ENCODE data around the gene ARHGAP26.
"Not testable (repeated sequence)": the region's sequence is repeated elsewhere in the genome, so short reads cannot be mapped to it uniquely, and the experiment has no call there.

The ARHGAP26 gene

GRCh38 chr5:142961440-142962173 lies 191.4 kb downstream of the ARHGAP26 start:
- Mint-ChIP-seq H3K36me3 (peaks cover 2% of the 10 kb centered on the region), H3K27me3 (no peaks in the 10 kb centered on the region), H3K4me1 (peaks cover 13% of the 10 kb centered on the region), H3K9me3 (no peaks in the 10 kb centered on the region), H3K4me3 (no peak overlapping the region), H3K27ac (no peak overlapping the region)
- no peak for DNase-seq
- CTCF ChIA-PET, result no interaction called here

GRCh38 chr5:142962174-142962533 lies 192.0 kb downstream of the ARHGAP26 start:
- H3K9me3 Mint-ChIP-seq, result no peaks in the 10 kb centered on the region
- no peak overlapping the region for H3K4me3 Mint-ChIP-seq
- H3K27ac Mint-ChIP-seq, result no peak overlapping the region
- H3K27me3 Mint-ChIP-seq, result no peaks in the 10 kb centered on the region
- DNase-seq, result no peak
- CTCF ChIA-PET, result no interaction called here
- peaks cover 2% of the 10 kb centered on the region for H3K36me3 Mint-ChIP-seq
- H3K4me1 Mint-ChIP-seq, result peaks cover 13% of the 10 kb centered on the region

- not testable (repeated sequence) for H3K4me1 Mint-ChIP-seq, H3K4me3 Mint-ChIP-seq, H3K9me3 Mint-ChIP-seq, H3K36me3 Mint-ChIP-seq, H3K27me3 Mint-ChIP-seq, H3K27ac Mint-ChIP-seq
- DNase-seq, result peak; percentile 26
- CTCF ChIA-PET, result interaction anchor here (0.7 to 2.7 kb wide), 7 partner anchors 9 to 852 kb away, joined by 3 to 9 read pairs (median 5); no protein-coding TSS in a partner anchor
Observed at GRCh38 chr5:142965258-142966120, 195.3 kb downstream of the ARHGAP26 start.

- no peaks in the 10 kb centered on the region for H3K27me3 Mint-ChIP-seq
- no peak for DNase-seq
- H3K36me3 Mint-ChIP-seq, result peaks cover 2% of the 10 kb centered on the region
- H3K27ac Mint-ChIP-seq, result no peak overlapping the region
- peaks cover 7% of the 10 kb centered on the region for H3K4me1 Mint-ChIP-seq
- H3K9me3 Mint-ChIP-seq, result no peaks in the 10 kb centered on the region
- CTCF ChIA-PET, result interaction anchor here (0.7 to 2.7 kb wide), 7 partner anchors 9 to 852 kb away, joined by 3 to 9 read pairs (median 5); no protein-coding TSS in a partner anchor
- H3K4me3 Mint-ChIP-seq, result no peak overlapping the region
Observed at GRCh38 chr5:142966121-142966420, 195.9 kb downstream of the ARHGAP26 start.

- Mint-ChIP-seq H3K27ac (no peak overlapping the region), H3K27me3 (no peaks in the 10 kb centered on the region), H3K4me3 (no peak overlapping the region), H3K4me1 (peaks cover 15% of the 10 kb centered on the region), H3K36me3 (no peaks in the 10 kb centered on the region), H3K9me3 (no peaks in the 10 kb centered on the region)
- DNase-seq, result no peak
- CTCF ChIA-PET, result interaction anchor here (1.1 kb wide), 1 partner anchor 40 kb away, joined by 5 read pairs; no protein-coding TSS in a partner anchor
Observed at GRCh38 chr5:142969186-142969585, 199.0 kb downstream of the ARHGAP26 start.

GRCh38 chr5:142969624-142970439 lies 199.7 kb downstream of the ARHGAP26 start:
- DNase-seq, result no peak
- CTCF ChIA-PET, result interaction anchor here (1.1 kb wide), 1 partner anchor 39 kb away, joined by 5 read pairs; no protein-coding TSS in a partner anchor
- Mint-ChIP-seq H3K4me3 (no peak overlapping the region), H3K27ac (no peak overlapping the region), H3K27me3 (no peaks in the 10 kb centered on the region), H3K9me3 (no peaks in the 10 kb centered on the region), H3K4me1 (peaks cover 15% of the 10 kb centered on the region), H3K36me3 (no peaks in the 10 kb centered on the region)

GRCh38 chr5:142970440-142971030 lies 200.4 kb downstream of the ARHGAP26 start:
- no peaks in the 10 kb centered on the region for H3K36me3 Mint-ChIP-seq
- CTCF ChIA-PET, result no interaction called here
- H3K9me3 Mint-ChIP-seq, result no peaks in the 10 kb centered on the region
- H3K4me3 Mint-ChIP-seq, result no peak overlapping the region
- no peaks in the 10 kb centered on the region for H3K27me3 Mint-ChIP-seq
- H3K27ac Mint-ChIP-seq, result no peak overlapping the region
- no peak for DNase-seq
- peaks cover 15% of the 10 kb centered on the region for H3K4me1 Mint-ChIP-seq

- Mint-ChIP-seq H3K9me3 (no peaks in the 10 kb centered on the region), H3K27me3 (no peaks in the 10 kb centered on the region), H3K36me3 (no peaks in the 10 kb centered on the region), H3K27ac (no peak overlapping the region), H3K4me3 (no peak overlapping the region), H3K4me1 (peaks cover 17% of the 10 kb centered on the region)
- CTCF ChIA-PET, result no interaction called here
- DNase-seq, result no peak
Observed at GRCh38 chr5:142971303-142972013, 201.3 kb downstream of the ARHGAP26 start.

GRCh38 chr5:142972064-142972570 lies 201.9 kb downstream of the ARHGAP26 start:
- no peaks in the 10 kb centered on the region for H3K9me3 Mint-ChIP-seq
- CTCF ChIA-PET, result no interaction called here
- H3K4me1 Mint-ChIP-seq, result peaks cover 23% of the 10 kb centered on the region
- H3K27ac Mint-ChIP-seq, result no peak overlapping the region
- no peak overlapping the region for H3K4me3 Mint-ChIP-seq
- no peaks in the 10 kb centered on the region for H3K27me3 Mint-ChIP-seq
- DNase-seq, result no peak
- H3K36me3 Mint-ChIP-seq, result no peaks in the 10 kb centered on the region

GRCh38 chr5:142973932-142974331 lies 203.8 kb downstream of the ARHGAP26 start:
- Mint-ChIP-seq H3K4me3 (no peak overlapping the region), H3K27ac (no peak overlapping the region), H3K36me3 (no peaks in the 10 kb centered on the region), H3K9me3 (no peaks in the 10 kb centered on the region), H3K27me3 (no peaks in the 10 kb centered on the region), H3K4me1 (peaks cover 40% of the 10 kb centered on the region)
- CTCF ChIA-PET, result interaction anchor here (2.4 kb wide), 1 partner anchor 9 kb away, joined by 7 read pairs; no protein-coding TSS in a partner anchor
- no peak for DNase-seq

- H3K36me3 Mint-ChIP-seq, result no peaks in the 10 kb centered on the region
- H3K9me3 Mint-ChIP-seq, result no peaks in the 10 kb centered on the region
- peaks cover 45% of the 10 kb centered on the region for H3K4me1 Mint-ChIP-seq
- no peak overlapping the region for H3K27ac Mint-ChIP-seq
- no peaks in the 10 kb centered on the region for H3K27me3 Mint-ChIP-seq
- H3K4me3 Mint-ChIP-seq, result no peak overlapping the region
- no peak for DNase-seq
- CTCF ChIA-PET, result interaction anchor here (2.4 kb wide), 1 partner anchor 9 kb away, joined by 7 read pairs; no protein-coding TSS in a partner anchor
Observed at GRCh38 chr5:142974409-142974808, 204.2 kb downstream of the ARHGAP26 start.

- Mint-ChIP-seq H3K36me3 (peaks cover 1% of the 10 kb centered on the region), H3K4me1 (peaks cover 47% of the 10 kb centered on the region), H3K27me3 (no peaks in the 10 kb centered on the region), H3K4me3 (no peak overlapping the region), H3K9me3 (no peaks in the 10 kb centered on the region), H3K27ac (peak overlapping the region; percentile 86)
- no peak for DNase-seq
- CTCF ChIA-PET, result no interaction called here
Observed at GRCh38 chr5:142976861-142977260, 206.7 kb downstream of the ARHGAP26 start.

GRCh38 chr5:142977363-142978051 lies 207.3 kb downstream of the ARHGAP26 start:
- Mint-ChIP-seq H3K27ac (peak overlapping the region; percentile 86), H3K4me3 (no peak overlapping the region), H3K4me1 (peaks cover 49% of the 10 kb centered on the region), H3K27me3 (no peaks in the 10 kb centered on the region), H3K36me3 (peaks cover 1% of the 10 kb centered on the region), H3K9me3 (no peaks in the 10 kb centered on the region)
- peak; percentile 51 for DNase-seq
- CTCF ChIA-PET, result no interaction called here

All from activated naive CD4-positive, alpha-beta T cell treated with anti-CD3 and anti-CD28 coated beads, Interleukin-2, amount 10 ng/mL, durations not matched to agents 7 days and 5 days (primary cell).